GM19397 (cell line): ENCODE measurements around the gene HDGFL2.

Source experiments
- ATAC-seq: cut with Tn5 transposase; IDR thresholded peaks from one replicate; pipeline ENCODE4 v1.9.1; 2021; ENCODE audit warnings: mild to moderate bottlenecking, moderate library complexity; ENCODE audit not compliant: unreplicated experiment

Gene HDGFL2

DNA sequence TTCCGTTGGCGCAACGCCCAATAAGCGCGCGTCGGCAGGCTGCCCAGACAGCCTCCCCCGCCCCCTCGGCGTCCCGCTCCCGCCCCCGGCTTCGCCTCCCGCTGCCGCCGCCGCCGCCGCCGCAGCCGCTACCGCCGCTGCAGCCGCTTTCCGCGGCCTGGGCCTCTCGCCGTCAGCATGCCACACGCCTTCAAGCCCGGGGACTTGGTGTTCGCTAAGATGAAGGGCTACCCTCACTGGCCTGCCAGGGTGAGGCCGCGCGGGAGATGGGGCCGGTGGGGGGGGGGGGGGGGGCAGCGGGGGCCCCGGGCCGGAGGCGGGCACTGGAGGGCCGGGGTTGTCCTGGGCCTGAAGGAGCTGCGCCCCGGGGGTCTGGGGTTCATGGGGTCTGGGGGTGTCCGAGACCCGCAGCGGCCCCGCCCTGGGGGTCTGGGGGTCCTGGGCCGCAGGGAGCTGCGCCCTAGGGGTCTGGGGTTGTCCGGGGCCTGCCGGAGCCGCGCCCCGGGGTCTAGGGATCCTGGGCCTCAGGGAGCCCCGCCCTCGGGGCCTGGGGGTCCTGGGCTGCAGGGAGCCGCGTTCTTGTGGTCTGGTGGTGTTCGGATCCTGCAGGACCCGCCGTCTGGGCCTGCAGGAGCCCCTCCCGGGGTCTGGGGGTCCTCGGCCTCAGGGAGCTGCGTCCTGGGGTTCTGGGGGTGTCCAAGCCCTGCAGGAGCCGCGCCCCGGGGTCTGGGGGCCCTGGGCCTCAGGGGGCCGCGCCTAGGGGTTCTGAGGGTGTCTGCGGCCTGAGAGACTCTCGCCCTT, at the start of gene HDGFL2:
TSS of gene HDGFL2 (plus strand) at position 124 of the 801 bp plus-strand sequence. CDS start at position 178, 54 bp downstream.
- ATAC-seq = peak; percentile 5

DNA sequence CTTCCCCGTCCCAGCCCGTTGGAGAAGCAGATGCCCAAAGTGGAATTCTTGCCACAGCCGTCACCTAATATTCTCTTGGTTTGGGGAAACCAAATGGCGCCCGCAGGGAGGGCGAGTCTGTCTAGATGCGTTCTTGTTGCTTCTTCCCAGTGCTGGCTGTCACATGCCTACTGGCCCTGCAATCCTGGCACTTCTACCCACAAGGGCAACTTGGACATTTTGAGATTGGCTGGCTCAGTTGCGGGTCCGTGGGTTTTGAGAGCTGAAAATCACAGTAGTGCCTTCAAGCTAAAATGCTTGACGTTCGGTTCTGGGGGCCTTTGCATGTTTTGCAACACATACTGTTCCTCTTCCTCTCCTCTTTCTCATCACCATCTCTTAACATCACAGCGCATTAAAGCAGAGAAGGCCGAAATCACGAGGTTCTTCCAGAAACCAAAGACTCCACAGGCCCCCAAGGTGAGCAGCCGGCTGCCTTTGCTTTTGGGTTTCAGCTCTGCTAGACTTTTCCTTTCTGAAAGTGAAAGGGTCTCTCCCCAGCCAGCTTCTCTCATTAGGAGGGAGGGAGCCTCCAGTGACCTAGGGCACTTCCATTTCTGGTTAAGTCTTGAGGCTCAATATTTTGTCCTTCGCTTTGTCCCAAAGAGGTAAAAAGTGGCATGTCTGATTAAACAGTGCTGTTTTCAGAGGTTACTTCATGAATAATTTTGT, 48.5 kb upstream of the HDGFL2 start:
- ATAC-seq = no peak

DNA sequence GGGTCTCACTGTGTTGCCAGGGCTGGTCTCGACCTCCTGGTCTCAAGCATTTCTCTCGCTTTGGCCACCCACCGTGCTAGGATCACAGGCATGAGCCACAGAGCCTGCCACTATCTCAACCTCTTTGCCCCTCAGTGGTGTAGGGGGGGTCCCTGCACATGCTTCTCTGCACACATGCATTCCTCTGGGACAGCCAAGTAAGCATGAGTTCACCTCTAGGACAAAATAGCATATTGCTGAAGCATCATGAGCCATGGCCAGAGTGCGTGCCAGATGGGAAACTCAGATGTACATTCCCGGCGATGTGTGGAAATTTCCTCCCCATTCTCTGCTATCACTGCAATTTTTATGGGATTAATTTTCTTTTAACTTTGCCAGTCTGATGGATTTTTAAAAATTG, 46.6 kb upstream of the HDGFL2 start:
- no peak for ATAC-seq

DNA sequence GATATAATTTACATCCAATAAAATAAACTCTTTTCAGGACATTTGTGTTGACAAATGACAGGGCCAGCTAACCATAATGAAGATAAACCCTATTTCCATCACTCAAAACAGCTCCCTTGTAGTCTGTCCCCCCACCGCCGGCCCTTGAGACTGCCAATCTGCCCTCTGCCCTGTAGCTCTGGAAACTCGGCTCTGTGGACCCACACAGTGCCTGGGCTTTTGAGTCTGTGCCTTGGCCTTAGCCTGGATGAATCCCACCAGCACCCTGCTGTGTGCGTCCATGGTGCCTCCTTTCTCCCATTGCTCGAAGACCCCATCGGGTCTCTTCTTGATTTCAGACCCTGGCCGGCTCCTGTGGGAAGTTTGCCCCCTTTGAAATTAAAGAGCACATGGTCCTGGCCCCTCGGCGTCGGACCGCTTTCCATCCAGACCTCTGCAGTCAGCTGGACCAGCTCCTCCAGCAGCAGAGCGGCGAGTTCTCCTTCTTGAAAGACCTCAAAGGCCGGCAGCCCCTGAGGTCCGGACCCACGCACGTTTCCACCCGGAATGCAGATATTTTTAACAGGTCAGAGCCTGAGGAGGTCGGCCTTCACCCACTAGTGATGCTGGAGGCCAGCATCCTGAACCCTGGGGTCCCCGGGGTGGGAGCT, 43.6 kb upstream of the HDGFL2 start:
- no peak for ATAC-seq

DNA sequence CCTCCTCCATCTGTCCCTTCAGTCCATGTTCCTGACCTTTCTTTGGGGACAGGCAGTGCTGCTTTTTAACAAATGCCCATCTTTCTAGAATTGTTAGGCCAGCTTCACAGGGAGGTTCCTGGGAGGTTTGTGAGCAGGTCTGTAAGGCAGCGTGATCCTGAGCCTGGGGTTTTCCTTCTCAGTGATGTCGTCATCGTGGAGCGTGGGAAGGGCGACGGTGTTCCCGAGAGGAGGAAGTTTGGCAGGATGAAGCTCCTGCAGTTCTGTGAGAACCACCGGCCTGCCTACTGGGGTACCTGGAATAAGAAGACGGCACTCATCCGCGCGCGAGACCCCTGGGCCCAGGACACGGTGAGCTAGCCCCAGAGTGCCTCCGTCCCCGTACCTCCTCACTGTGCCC, 42.8 kb upstream of the HDGFL2 start:
- ATAC-seq = no peak

DNA sequence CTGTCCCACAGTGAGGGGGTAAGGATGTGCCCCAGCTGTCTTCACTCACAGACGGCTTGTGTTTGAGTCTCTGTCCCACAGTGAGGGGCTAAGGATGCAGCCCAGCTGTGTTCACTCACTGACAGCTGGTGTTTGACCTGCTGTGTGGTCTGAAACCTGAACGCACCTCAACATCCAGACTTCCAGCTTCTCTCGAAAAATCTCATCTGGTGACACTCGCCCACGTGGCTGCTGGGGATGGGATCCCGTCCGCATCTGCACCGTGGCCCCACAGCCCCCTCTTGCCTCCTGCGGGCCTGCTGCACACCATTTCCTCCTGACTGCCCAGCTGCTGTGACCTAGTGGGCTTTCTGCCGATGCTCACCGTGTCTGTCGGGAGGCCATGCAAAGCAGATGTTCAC, 42.3 kb upstream of the HDGFL2 start:
- ATAC-seq = no peak

DNA sequence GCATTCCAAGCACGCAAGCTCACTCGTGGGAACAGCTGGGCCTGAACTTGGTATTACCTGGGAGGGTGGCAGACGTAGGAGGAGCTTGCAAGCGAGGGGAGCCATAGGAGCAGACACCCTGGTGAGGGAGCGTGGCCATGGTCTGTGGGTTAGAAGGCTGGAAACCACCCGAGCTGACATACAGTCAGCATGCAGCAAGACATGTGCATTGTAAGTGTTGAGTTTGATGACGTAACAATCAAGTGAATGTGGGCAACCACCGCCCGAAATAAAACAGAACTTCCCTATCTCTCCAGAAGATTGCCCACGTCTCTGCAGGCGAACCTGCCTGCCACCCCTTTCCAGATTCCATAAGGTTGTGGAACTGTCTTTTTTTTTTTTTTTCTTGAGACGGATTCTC, 41.3 kb upstream of the HDGFL2 start:
- no peak for ATAC-seq

DNA sequence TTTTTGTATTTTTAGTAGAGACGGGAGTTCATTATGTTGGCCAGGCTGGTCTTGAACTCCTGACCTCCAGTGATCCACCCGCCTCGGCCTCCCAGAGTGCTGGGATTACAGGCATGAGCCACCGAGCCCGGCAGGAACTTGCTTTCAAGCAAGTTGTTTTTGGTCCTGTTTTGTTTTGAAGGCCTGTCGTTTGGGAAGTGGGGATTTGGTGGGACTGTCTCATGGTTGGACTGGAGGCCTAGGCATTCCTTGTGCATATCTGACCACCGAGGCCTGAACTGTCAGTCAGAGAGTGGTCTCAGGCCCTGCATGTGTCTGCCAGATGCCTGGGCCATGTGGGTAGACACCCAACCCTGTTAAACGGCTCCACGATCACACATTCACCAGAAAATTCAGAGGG, 40.8 kb upstream of the HDGFL2 start:
- no peak for ATAC-seq

DNA sequence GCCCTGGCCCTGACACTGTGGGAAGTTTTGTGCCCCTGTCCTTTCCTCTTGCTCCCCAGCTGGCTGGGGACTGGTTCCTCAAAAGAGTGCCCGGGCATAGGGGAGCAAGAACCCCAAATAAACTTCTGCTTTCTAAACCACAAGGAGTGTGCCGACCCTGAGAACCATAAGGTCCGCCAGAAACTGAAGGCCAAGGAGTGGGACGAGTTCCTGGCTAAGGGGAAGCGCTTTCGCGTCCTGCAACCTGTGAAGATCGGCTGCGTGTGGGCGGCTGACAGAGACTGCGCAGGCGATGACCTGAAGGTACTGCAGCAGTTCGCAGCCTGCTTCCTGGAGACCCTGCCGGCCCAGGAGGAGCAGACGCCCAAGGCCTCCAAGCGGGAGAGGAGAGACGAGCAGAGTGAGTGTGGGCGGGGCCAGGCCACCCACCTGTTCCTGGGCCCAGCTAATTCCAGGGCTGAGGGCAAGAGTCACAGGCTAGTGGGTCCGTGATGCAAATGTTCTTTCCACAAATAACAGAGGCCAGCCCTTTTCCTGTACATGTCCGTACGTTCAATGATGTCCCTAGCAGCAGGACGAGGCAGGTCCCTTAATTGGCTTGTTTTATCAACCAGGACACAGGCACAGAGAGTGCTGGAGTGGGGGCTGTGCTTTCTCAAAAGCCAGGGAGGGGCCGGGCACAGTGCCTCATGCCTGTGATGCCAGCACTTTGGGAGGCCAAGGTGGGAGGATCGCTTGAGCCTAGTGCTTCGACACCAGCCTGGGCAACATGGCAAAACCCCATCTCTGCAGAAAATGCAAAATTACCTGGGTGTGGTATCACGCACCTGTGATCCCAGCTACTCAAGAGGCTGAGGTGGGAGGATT, 40.1 kb upstream of the HDGFL2 start:
- no peak for ATAC-seq

DNA sequence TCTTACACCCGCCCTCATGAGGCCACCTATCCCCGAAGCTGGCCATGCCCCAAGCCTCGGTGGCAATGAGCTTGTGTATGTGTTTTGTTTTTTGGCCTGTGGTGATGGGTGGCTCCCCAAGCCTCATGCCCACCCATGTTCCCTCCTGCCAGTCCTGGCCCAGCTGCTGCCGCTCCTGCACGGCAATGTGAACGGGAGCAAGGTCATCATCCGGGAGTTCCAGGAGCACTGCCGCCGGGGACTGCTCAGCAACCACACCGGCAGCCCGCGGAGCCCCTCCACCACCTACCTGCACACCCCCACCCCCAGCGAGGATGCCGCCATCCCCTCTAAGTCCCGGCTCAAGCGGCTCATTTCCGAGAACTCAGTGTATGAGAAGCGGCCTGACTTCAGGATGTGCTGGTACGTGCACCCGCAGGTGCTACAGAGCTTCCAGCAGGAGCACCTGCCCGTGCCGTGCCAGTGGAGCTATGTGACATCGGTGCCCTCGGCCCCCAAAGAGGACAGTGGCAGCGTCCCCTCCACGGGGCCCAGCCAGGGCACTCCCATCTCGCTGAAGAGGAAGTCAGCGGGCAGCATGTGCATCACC, 39.1 kb upstream of the HDGFL2 start:
- ATAC-seq = no peak

DNA sequence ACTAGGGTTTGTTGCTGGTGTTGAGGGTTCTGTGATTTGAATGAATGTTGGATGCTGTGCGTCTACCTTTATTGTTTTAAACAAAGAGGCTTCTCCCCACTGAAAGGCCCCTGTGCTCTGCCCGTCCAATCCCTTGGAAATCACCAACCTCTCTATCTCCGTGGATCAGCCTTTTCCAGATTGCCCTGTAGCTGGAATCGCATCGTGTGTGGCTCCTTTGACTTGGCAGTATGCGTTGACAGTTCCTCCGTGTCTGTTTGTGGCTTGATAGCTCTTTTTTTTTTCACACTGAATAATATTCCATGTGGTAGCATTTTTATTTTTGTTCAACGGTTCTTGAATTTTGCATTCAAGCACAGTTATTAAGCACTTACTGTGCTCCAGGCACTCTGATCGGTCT, 37.7 kb upstream of the HDGFL2 start:
- ATAC-seq = no peak

DNA sequence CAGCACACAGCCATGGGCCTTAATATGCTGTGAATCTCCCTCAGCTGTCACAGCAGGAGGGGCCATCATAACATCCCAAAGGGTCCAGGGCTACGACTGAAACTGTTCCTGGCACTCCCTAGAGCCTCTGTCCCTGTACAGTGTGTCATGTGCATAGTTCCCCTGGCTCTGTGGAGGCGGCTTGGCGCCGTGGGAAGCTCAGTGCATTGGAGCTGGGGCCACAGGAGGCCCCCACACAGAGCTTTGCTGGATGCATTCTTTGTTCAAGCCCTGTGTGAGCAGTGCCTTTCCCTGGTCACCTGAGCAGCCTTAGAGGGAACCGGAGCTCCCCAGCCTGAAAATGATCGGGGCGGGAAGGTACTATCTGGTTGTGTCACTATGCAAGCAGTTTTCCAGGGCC, 35.9 kb upstream of the HDGFL2 start:
- ATAC-seq = no peak

DNA sequence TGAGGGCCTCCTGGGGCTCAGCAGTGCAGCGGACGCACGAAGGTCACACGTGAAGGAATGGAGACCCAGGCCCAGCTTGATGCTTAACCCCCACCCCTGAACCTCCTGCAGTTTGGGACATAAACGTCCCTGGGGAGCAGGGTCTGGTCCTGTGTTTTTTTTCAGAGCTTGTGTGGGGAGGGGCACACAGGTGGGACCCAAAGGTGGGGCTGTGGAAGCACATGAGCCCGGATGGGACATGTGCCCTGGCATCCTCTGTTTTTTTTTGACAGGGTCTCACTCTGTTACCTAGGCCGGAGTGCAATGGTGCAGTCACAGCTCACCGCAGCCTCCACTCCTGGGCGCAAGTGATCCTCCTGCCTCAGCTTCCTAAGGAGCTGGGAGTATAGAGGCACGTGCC, 35.0 kb upstream of the HDGFL2 start:
- no peak for ATAC-seq

DNA sequence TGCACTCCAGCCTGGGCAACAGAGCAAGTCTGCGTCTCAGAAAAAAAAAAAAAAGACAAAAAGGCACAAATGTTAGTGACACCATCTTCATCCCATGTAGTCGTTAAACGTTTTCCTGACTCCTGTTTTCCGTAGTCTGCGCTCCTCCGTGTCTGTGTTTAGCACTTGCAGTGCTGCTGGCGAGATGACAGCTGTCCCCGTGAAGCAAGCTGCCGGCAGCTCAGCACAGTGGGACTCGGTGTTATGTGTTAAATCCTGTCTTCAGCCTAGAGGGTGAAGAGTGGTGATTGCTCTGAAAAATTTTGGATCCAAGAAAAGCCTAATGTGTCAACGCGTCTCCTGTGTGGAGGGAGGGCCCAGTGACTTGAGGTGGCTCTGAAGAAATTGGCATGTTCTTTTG, 32.9 kb upstream of the HDGFL2 start:
- no peak for ATAC-seq

DNA sequence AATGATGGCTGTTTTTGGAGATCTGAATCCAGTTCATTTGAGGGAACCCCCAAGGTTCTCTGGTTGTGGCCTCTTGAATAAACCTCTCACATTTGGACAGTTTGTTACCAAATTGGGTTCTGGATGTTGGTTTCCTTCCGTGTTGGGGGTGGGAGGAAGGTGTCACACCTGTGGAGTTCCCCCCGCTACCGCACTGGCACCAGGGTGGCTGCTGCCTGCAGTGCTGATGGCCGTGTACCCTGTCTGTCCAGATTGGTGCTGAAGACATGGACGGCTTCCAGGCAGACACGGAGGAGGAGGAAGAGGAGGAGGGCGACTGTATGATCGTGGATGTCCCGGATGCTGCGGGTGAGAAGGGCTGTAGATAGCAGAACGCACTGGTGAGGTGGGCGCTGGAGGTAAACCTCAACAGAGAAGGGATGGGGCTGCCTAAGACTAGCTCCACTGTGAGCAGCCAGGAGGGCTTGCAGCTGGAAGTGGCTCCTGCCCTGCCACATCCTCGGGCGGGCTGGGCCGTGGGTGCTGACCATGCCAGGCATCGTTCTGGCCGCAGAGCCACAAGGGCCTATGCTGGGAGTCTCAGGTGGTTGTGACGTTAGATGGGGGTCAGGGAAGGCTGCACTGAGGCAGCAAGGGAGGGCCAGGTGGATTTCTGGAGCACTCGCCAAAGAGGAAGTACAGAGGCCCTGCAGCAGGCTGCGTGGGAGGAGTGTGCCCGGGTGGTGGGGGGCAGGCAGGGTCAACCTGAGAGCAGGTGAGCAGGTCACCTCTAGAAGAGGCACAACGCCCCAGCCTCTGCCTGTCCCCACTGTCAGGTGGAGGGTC, 29.9 kb upstream of the HDGFL2 start:
- no peak for ATAC-seq

DNA sequence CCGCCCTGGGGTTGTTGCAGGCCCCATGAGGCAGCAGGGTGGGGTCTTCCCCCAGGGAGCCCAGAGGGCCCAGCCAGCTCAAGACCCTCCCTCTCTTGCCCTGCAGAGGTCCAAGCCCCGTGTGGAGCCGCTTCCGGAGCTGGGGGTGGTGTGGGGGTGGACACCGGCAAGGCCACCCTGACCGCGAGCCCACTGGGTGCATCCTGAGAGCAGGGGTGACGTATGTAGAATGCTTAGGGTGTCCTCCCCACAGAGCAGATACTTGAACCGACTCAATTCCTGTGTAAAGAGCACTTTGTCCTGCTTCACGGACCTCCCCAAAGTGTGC, 29.3 kb upstream of the HDGFL2 start:
- no peak for ATAC-seq

DNA sequence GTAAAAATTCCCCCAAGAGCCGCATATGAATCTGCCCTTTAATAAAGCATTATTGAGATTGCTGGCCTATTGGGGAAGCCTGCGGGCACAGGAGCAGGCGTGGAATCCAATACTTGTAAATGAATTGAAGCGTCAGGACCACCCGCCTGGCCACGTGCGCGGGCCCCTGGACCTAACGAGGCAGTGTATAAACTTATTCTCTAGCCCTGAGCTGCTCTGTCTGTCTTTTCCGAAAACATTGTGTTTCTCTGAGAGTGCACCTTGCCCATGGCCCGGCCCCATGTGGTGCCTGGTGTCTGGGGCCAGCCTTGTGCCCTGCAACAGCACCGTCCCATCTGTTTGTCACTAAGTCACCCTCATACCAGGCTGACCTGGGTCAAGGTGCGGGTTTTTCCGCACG, 28.9 kb upstream of the HDGFL2 start:
- ATAC-seq = no peak

DNA sequence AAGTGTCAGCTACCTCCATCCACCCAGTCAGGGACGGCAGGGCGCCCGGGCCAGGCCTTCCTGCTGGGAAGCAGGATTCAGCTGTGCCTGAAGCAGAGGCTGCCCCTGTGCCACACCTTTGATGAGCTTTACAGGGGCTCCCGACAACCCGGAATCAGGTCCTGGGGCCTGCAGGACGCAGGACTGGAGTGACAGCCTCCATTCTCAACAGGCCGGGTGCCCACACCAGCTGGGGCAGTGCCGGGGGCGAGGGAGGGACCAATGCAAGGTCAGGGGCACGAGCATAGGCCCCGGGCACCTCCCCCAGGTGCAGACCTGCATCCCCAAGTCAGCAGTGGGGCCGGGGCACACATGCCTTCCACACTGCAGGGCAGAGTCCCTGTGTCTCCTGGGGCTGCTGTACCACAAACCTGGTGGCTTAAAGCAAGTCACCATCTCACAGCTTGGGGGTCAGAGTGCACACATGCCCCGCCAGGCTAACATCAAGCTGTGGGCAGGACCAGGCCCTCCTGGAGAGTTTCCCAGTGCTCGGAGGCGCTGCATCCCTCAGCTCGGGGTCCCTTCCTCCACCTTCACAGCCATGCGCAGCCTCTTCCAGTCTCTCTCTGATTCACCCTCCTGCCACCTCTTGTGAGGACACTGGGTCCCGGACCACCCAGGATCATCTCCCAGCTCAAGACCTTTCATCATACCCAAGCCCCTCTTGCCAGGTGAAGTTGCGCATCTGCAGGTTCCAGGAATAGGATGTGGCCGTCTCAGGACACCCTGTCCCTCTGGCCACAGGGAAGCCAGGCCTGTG, 27.9 kb upstream of the HDGFL2 start:
- ATAC-seq = no peak
